GM18520 (cell line): ENCODE measurements around the gene GPS1.

Experiments used
- ATAC-seq: cut with Tn5 transposase; IDR thresholded peaks from one replicate; pipeline ENCODE4 v1.9.1; 2021; ENCODE audit not compliant: unreplicated experiment

Gene GPS1

DNA sequence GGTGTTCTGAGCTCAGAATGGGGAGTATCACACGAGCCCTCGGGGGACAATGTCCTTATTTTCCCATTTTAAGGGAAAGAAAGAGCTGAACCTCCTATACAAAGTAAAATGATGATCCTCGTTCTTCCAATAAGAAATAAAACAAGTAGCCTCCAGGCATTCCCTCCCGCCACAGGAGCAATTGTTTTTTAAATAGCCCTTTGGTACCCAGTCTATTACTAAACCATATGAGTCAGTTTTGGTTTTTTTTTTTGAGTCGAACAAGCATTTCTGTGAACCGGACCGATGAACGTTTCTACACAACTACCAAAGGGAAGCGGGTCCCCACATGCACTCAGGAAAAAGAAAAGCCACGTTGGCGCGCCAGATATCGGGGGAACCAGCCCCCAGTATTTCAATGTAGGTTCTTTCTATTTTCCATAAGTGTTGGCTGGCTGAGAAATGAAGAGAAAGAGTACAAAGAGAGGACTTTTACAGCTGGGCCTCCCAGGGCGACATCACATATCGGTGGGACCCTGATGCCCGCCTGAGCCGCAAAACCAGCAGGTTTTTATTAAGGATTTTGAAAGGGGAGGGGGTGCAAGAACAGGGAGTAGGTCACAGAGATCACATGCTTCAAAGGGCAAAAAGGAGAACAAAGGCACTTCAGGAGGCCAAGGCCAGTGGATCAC lies 10.4 kb upstream of the GPS1 start:
- ATAC-seq, result no peak

DNA sequence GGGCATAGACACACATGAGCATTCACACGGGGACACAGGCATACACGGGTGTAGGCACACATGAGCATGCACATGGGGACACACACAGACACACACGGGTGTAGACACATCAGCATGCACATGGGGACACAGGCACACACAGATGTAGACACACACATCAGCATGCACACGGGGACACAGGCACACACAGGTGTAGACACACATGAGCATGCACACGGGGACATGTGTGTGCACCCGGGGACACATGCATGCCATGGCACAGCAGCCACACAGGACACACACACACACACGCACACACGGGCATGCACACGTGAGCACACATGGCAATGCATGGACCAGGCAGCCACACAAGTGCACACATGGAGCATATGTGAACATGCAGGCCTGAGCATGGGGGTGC lies 9.0 kb upstream of the GPS1 start:
- ATAC-seq, result no peak

DNA sequence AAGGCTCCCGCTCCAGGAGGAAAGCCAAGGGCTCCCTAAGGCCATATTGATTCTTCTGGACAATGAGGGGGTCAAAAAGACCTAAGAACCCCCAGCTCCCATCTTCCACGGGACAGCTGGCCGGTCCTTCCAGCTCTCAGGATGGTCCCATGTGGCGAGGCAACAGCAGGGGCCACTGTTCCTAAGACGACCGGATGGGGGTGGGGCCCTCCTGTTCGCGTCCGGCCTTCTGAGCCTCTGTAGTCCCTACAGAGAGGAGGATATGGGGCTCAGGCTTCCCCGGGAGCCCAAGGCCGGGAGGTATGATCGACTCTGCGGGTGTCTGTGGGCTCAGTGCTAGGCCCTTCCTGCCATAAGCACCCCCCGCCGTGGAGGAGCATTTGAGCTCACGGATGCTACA lies 8.2 kb upstream of the GPS1 start:
- no peak for ATAC-seq

DNA sequence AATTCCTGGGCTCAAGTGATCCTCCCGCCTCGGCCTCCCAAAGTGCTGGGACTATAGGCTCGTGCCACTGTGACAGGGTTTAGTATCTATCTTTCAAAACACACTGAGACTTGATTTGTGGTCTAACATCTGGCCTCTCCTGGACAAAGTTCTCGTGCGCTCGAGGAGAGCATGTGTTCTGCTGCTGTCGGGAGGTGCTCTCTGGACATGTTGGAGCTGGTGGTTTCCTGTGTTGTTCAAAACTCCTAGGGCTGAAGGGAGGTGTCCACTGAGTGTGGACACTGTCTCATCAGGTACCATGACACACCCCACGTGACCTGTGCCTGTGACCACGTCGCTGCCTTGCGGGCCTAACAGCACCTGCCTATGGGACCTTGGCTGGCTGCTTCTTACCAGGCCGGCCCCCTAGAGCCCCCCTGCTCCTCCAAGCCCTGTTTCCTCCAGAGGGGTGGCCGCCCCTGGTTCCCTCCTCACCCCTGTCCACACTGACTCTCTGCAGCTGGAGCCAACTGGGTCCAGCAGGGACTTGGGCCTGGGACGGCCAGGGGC lies 5.7 kb upstream of the GPS1 start:
- no peak for ATAC-seq

DNA sequence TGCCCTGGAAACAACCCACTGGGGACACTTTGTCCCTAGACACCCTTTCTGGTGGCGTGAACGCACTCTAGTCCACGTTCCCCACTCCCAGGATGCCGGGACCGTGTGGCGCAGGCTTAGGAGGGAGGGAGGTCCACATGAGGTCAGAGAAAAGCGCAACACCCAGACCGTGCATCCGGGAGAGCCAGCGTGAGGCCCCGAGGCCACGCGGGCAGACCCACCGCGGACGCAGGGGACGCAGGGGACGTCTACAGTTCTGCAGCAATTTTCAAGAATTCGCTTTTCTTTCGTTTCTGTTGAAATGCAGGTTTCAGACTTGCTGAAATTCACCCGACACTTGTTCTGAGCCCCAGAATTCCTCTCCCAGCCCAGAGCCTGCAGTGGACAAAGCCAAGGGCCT lies 4.8 kb upstream of the GPS1 start:
- no peak for ATAC-seq

DNA sequence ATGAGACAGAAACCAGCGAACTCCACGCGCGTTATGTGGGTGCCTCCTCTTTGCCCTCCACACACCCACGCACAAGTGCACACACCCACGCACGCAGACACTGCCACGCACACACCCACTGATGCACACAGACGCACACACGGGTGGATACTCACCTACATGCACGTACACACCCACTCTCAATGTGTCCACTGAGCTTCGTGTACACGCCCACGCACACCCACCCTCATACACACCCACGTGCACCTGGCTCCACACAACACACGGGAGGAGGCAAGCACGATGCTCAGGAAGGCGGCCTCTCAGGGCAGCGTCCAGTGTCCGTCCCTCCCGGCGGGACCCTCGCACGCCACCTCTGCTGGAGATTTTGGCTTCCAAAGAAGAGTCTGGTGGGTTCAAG lies 4.3 kb upstream of the GPS1 start:
- no peak for ATAC-seq

DNA sequence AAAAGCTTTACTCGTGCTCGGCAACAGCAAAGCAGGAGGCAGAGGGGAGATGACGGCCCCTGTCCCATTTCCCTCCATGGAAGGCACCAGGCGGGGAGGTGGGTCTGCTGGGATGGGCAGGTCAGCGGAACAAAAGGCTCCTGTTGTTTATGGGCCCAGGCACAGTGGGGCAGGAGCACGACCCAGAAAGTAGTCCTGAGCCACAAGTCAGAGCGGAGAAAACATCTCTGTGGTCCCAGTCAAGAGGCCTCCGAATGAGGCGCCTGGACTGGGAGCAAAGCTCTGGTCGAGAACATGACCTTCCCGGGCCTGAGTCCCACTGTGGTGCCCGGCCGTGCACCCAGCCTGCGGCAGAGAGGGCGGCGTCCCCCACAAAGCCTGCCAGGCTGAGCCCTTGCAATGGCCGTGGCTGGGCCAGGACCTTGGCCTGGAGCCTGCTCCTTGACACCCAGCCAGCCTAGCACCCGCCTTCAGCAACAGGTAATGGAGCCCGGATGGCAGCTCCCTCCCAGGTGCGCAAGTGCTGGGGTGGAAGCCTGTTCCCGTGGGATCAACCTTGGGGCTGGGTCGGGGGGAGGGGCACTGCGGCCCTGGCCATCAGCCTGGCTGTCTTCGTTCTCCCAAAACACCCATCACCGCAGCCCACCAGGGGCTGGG lies 3.7 kb upstream of the GPS1 start:
- no peak for ATAC-seq

DNA sequence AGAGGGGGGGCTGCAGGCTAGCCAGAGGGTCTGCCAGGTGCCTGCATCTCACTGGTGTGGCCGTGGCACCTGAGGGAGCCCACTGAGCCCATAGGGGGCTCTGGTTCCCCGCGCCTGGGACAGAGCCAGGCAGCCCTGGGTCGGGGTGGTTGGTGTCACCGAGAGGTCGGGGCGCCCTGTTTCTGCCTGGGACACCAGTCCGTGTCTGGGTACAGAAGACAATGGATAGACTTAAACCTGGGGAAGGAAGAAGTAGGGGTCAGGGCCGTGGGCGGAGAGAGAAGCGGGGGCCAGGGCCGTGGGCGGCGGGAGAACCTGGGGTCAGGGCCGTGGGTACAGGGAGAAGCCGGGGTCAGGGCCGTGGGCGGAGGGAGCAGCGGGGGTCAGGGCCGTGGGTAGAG lies 3.1 kb upstream of the GPS1 start:
- ATAC-seq, result no peak

DNA sequence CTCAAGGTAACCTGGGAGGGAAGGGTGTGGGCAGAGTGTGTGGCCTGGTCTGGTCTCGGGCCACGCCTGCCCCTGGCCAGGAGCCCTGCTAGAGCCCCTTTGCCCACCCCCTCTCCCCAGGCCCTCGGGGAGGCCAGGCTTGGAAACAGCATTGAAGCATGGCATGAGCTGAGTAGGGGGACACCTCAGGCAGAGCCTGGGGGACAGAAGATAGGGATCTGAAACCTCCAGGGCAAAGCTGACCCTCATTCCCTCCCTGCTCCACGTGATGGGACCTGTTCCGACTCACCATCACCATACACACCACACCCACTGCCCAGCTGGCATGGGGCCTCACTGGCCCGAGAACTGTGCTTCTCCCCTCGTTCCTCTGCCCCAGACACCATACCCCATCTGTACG lies 2.6 kb upstream of the GPS1 start:
- ATAC-seq, result no peak

DNA sequence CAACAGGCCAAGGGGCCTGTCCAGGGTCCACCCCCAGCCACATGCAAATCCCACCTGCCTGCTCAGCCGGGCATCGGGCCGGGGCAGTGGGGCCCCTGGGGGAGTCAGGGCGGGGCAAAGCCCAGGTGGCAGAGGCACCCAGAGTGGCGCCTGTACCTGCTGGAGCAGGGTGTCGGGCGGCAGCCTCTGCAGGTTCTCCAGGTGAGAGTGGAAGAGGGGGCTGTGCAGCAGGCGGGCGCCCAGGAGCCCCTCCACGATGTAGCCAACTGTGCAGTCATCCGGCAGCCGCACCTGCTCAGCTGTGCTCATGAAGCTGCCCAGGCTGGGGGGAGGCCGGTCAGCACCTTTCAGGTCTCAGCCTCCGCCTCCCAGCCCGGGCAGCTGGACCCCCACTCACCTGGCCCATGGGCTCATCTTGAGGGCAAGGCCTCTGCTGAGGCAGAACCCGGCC lies 2.2 kb upstream of the GPS1 start:
- ATAC-seq, result no peak

DNA sequence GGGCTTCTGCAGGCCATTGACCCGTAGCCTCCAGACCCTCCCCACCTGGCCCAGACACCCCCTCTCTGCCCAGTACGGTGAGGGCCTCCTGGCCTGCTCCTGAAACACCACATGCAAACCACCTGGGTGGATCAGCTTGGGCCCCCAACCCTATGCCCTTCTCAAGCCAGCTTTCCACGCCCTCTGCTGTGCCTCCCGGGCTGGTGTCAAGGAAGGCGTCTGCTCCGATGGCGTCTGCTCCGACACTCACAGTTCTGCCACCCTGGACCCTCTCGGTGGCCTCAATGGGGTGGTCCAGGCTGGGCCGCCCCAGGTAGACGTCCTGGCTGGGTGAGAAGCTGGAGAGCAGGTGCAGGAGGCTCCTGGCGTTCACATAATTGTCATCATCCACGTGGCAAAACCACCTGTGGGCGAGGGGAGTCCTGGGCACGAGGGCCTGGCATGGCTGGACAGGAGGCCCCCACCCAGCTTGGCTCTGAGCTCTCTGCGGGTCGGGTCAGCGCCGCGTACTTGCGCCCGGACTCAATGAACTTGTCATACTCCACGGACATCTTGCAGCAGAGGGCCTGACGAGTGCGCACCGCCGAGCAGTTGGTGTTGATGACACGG lies 1.4 kb upstream of the GPS1 start:
- ATAC-seq, result no peak

DNA sequence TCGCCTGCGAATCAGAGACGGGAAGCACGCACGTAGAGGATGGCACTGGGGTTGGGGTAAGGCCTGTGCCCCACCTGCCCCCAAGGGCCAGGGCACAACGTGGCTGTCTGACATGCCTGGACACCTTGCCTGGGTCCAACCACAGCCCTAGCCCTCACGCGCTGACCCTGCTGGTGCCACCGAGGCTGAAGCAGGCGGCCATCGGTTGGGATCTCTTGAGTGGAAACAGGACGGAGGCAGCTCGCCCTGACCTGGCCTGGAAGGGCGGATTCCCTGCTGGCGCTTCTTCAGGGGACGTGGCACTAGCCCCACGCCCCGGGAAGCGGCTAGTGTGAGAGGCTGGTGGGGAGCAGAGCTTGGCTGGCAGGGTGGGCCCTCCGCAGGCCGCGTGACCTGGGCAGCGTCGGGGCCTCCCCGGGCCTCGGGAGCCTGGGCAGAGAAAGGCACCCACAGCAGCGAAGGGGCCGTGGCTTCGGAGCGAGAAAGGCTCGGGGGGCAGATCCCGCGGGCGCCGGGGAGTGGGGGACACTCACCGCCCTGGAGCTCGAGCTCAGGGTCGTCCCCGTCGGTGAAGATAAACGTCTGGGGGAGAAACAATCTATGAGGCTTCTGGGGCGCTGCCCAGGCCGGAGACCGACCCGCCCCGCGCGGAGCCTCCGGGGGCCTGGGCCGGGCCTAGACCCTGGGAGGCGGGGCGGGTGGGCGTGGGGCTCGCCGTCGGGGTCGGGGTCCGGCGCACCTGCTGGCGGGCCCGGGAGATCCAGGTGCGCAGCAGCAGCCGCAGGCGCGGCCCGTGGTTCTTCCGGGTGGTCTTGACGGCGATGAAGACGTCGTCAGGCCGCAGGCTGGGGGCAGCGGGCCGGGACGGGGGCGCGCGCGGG lies 697 bp upstream of the GPS1 start:
- ATAC-seq, result no peak

DNA sequence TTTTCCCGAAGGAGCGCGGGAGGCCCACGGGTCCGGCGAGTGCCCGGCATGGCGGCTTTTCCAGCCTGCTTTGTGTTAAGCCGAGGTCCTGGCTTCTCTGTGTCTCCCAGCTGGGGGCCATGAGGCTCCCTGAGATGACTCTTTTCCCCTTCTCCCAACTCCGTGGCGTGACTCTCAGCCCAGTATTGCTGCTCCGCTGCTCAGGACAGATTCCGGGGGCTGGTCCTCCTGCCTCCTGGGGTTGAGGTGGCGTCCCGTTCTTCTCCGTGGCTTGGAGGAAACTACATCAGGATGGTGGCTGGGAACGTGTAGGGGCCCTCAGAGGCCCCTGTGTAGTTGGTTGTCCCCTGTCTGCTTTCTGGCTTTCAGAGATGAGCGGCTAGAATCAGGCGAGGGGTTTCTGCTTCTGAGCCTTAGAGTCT lies 951 bp downstream of the GPS1 start:
- no peak for ATAC-seq

DNA sequence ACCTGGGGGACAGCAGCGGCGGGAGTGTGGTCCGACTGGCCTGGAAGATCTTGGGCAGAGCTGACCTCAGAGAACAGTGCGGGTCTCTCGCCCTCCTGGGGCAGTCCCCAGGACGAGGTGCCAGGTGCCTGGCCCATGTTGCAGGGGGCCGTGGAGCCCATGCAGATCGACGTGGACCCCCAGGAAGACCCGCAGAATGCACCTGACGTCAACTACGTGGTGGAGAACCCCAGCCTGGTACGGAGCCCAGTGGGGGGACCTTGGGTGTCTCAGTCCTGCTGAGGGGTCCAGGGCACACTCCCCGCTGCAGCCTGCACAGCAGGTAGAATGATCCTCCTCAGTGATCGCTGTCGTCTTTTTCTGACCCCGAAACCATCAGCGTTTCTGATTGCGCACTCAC lies 1.4 kb downstream of the GPS1 start:
- no peak for ATAC-seq

DNA sequence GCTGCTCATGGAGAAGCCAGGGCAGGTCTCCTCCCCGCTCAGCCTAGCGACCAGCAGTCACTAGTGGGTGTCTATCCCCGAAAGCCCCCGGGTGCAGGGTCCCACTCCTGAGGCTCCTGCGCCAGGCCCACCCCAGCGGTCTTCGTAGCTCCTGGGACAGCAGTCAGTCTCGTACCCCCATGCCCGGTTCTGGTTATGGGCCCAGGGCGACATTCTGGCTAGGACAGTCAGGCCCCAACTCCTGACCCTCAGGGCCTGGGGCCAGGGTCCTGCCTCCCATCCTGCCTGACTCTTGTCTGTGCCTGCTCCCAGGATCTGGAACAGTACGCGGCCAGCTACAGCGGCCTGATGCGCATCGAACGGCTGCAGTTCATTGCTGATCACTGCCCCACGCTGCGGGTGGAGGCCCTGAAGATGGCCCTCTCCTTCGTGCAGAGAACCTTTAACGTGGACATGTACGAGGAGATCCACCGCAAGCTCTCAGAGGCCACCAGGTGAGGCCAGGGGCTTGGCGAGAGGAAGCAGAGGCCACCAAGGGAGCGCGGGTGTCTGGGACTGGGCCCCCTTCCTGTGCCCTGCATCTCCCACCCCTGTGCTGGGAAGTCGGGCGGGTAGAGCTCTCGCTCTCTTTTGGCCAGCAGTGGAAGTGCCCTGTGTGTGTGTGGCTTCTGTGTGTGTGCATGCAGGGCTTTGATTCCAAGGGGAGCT lies 2.0 kb downstream of the GPS1 start:
- ATAC-seq, result no peak

DNA sequence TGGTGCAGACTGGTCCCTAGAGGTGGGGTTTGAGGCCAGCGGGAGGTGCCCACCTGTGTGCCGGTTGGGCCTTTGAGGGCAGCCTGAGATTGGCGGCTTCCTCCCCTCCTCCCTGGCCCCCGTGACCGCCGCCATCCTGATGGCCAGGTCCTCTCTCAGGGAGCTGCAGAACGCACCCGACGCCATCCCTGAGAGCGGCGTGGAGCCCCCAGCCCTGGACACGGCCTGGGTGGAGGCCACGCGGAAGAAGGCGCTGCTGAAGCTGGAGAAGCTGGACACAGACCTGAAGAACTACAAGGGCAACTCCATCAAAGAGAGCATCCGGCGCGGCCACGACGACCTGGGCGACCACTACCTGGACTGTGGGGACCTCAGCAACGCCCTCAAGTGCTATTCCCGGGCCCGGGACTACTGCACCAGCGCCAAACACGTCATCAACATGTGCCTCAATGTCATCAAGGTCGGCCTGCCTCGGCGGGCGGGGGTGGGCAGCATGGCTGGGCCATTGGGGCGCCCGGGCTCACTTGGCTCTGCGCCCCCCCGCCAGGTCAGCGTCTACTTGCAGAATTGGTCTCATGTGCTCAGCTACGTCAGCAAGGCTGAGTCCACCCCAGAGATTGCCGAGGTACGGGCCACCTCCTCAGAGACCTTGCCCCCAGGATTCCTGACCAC lies 2.8 kb downstream of the GPS1 start:
- no peak for ATAC-seq

DNA sequence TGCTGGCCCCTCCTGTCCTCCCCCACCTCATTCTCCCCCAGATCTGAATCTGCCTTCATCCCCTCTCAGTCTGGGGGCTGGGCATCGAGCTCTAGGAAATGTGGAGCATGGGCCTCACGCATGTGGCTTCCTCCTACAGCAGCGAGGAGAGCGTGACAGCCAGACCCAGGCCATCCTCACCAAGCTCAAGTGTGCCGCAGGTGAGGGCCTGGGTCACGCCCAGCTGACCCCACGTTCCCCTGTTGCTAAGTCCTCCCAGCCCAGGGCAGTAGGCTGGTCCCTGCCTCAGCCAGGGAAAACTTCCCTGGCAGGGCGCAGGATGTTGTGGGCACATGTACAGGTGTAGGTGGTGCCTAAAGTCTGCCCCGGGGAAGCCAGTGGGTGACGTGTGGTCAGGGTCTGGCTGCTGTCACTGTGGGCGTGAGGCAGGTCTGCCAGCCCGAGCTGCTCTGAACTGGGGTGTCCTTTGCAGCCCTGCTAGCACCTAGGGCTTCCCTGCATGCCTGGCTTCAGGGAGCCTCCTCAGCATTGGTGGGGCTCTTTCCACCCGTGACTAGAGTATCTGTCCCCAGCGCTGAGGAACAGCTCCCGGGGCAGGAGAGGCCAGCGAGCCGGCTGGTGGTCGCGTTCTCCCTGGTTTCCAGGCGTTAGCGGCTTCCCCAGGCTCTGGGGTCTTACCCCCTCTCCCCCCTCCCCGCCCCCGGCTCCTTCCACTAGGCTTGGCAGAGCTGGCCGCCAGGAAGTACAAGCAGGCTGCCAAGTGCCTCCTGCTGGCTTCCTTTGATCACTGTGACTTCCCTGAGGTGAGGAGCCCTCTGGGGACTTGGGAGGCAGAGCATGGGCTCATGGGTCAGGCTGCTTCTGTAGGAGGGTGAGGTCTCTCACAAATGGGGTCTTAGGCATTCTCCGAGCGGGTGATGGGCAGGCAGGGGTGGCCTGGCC lies 3.6 kb downstream of the GPS1 start:
- no peak for ATAC-seq

DNA sequence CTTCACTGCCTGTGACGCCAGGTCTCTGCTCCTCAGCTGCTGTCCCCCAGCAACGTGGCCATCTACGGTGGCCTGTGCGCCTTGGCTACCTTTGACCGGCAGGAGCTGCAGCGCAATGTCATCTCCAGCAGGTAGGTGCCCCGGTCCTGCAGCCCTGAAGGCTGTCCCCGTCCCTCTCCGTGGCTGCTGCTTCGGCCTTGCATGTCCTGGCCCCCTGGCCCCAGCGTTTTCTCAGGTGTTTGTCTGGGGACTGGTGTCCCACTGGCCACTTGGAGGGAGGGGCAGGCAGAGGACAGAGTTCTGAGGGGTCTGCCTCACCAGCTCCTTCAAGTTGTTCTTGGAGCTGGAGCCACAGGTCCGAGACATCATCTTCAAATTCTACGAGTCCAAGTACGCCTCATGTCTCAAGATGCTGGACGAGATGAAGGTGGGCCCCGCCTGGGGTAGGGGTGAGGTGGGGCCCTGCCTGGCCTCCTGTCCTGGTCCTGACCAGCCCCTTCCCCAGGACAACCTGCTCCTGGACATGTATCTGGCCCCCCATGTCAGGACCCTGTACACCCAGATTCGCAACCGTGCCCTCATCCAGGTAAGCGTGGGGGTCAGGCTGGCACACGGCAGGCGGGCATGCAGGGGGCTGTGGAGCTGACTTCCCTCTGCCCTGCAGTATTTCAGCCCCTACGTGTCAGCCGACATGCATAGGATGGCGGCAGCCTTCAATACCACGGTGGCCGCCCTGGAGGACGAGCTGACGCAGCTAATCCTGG lies 4.4 kb downstream of the GPS1 start:
- no peak for ATAC-seq
